Lower leg skin (tissue), 4 donors: Measurements from ENCODE around the gene BIRC2. TPM values are rescaled to one million over a fixed set of nuclear protein-coding genes. Genes with fewer than 3 reads are reported as not detected.
"Not testable (repeated sequence)": the region's sequence is repeated elsewhere in the genome, so short reads cannot be mapped to it uniquely, and the experiment has no call there.

Source experiments
- DNase-seq, 2 donors: peaks; one replicate each; pipeline ENCODE4 v3.0.0-alpha.2; 2019; ENCODE audit warnings: low spot score in 2 of 2
- H3K4me3 ChIP-seq: fragments of 200-600 bp; sonication (generic); 2 replicates; pipeline ENCODE4 v1.5.1; 2017; ENCODE audit warnings: mild to moderate bottlenecking, low read depth; ENCODE audit not compliant: poor library complexity, severe bottlenecking
- CTCF ChIP-seq, 3 donors: fragments of 450-650 bp; IDR thresholded peaks; one replicate each; pipeline ENCODE4 v1.5.1; 2016; ENCODE audit warnings: antibody characterized with exemption in 3 of 3, mild to moderate bottlenecking in 3 of 3, moderate library complexity in 2 of 3
- POLR2A ChIP-seq, 2 donors: fragments of 450-650 bp; IDR thresholded peaks; one replicate each; pipeline ENCODE4 v1.6.1; 2016 to 2017; ENCODE audit warnings: antibody characterized with exemption in 2 of 2, mild to moderate bottlenecking in 1 of 2, moderate library complexity in 1 of 2
- WGBS, 2 donors: methylation state at CpG; one replicate each; pipeline ENCODE4 v1.1.5; 2018; 5-methylcytosine and 5-hydroxymethylcytosine counted together
- intact Hi-C: fragments of 100-400 bp; cut with DNase I; formaldehyde crosslinking; loops from one replicate; pipeline ENCODE4 v1.15.0; 2023; ENCODE audit warnings: low total_unique reads
- total RNA-seq, 4 donors: library from RNA; depleted of rRNA; stranded (reverse); fragments of >200 nt; gene quantifications; one replicate each; pipeline ENCODE4 v1.1.0, GENCODE V29; 2016

BIRC2 gene
- total RNA-seq, 4 donors from 2014 or later, result 39.3 to 49.3 (median 42.5) TPM

- no peak overlapping the region for H3K4me3 ChIP-seq
- TF ChIP-seq POLR2A (IDR thresholded peaks at IDR 0.05) (no peak), CTCF (IDR thresholded peaks at IDR 0.05) (no peak)
- DNase-seq, result no peak
- WGBS, 2 donors, result 26 to 29% methylated on average over 6 of the region's 6 CpGs
- intact Hi-C loops, result no loop called here
Observed at GRCh38 chr11:102367364-102367763, 20.4 kb downstream of the BIRC2 start.

- 90 to 99% methylated on average over 3 of the region's 3 CpGs for WGBS, 2 donors
- no peak overlapping the region for H3K4me3 ChIP-seq
- intact Hi-C loops, result no loop called here
- DNase-seq, result no peak
- TF ChIP-seq CTCF (IDR thresholded peaks at IDR 0.05) (no peak), POLR2A (IDR thresholded peaks at IDR 0.05) (no peak)
Observed at GRCh38 chr11:102368472-102368871, 21.5 kb downstream of the BIRC2 start.

- DNase-seq, intact Hi-C loops, H3K4me3 ChIP-seq: not testable (repeated sequence)
- 92% methylated on average over 27 to 31 of the region's 31 CpGs for WGBS, 2 donors
Observed at GRCh38 chr11:102374633-102375424, 27.8 kb downstream of the BIRC2 start.

GRCh38 chr11:102375720-102376399, 28.8 kb downstream of the BIRC2 start:
- no peak for DNase-seq
- TF ChIP-seq POLR2A (IDR thresholded peaks at IDR 0.05), result no peak
- TF ChIP-seq CTCF (IDR thresholded peaks at IDR 0.05), result no peak
- WGBS, 2 donors, result 86 to 92% methylated on average over 5 of the region's 5 CpGs
- no peak overlapping the region for H3K4me3 ChIP-seq
- intact Hi-C loops, result no loop called here

GRCh38 chr11:102377891-102378290, 30.9 kb downstream of the BIRC2 start:
- 74 to 81% methylated on average over 2 of the region's 2 CpGs for WGBS, 2 donors
- no peak overlapping the region for H3K4me3 ChIP-seq
- TF ChIP-seq CTCF (IDR thresholded peaks at IDR 0.05), result no peak
- TF ChIP-seq POLR2A (IDR thresholded peaks at IDR 0.05), result no peak
- DNase-seq, result no peak
- intact Hi-C loops, result no loop called here

- no peak overlapping the region for H3K4me3 ChIP-seq
- TF ChIP-seq POLR2A (IDR thresholded peaks at IDR 0.05) (no peak), CTCF (IDR thresholded peaks at IDR 0.05) (no peak)
- DNase-seq, result no peak
- intact Hi-C loops, result no loop called here
Observed at GRCh38 chr11:102378818-102379217, 31.8 kb downstream of the BIRC2 start.
